ENCODE measurements around the gene LRP10.

DNA sequence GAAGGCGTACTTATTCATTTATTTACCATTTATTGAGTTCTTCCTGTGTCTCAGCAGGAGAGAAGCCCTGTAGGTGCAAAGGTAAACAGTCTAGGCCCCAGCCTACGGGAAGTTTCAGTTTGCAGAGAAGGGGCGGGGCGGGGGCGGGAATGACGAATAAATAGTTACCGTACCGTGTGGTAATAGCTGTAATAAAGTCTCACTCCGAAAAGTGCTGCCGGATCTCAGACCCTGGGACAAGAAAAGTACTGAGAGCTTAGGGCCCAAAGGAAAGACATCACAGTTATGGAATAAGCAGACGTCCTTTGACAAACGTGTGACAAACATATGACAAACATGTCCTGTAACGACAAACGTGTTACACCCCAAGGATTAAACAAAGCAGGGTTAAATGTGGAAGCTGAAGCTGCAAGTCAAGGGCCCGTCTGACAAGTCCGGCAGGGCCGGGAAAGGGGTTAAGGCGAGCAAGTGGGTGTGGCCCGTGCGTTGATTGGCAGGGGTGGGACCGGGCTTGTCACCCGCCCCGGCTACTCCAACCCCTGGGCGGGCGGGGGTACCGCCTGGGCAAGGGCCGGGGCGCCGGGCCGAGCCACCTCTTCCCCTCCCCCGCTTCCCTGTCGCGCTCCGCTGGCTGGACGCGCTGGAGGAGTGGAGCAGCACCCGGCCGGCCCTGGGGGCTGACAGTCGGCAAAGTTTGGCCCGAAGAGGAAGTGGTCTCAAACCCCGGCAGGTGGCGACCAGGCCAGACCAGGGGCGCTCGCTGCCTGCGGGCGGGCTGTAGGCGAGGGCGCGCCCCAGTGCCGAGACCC lies at the start of gene LRP10:
- TF ChIP-seq CTCF (IDR thresholded peaks at IDR 0.05) = no peak
- peak in 1 of 2 donors; percentile 84 for TF ChIP-seq POLR2A (IDR thresholded peaks at IDR 0.05)

Data from vagina (tissue), 2 donors.